Common myeloid progenitor, CD34-positive (primary cell): ENCODE data around the gene TBC1D2.

Experiments
- CTCF ChIA-PET: fragments of 350-600 bp; sonication (Branson Sonifier 250); formaldehyde crosslinking; loops from one replicate; lab custom pipeline; 2021; ENCODE audit warnings: antibody characterized with exemption; lab: Charles Lee
- POLR2A ChIA-PET: fragments of 350-600 bp; sonication (Branson Sonifier 250); formaldehyde crosslinking; loops from one replicate; lab custom pipeline; 2021; ENCODE audit warnings: antibody characterized with exemption; lab: Charles Lee
- DNase-seq, 3 donors: peaks; one replicate each; pipeline versions ENCODE4 v3.0.0 to v3.0.0-alpha.2; 2013
- H3K27ac ChIP-seq, 2 experiments: 1 replicate in 1 of 2; 2 replicates in 1 of 2; pipeline ENCODE4 v1.7.0; 2013; ENCODE audit warnings: inconsistent platforms in 2 of 2, low read length in 2 of 2, mild to moderate bottlenecking in 2 of 2, low read depth in 1 of 2, moderate library complexity in 1 of 2; ENCODE audit not compliant: severe bottlenecking in 2 of 2, insufficient read depth in 1 of 2, poor library complexity in 1 of 2
- H3K27me3 ChIP-seq, 5 experiments: replicated peaks in 2 of 5; 1 replicate in 3 of 5; 2 replicates in 2 of 5; pipeline versions ENCODE4 v1.6.1 to v1.7.0; 2013; ENCODE audit warnings: low read length in 4 of 5, mild to moderate bottlenecking in 2 of 5, moderate library complexity in 2 of 5, inconsistent platforms in 1 of 5; ENCODE audit not compliant: insufficient read depth in 5 of 5, control insufficient read depth in 4 of 5
- H3K36me3 ChIP-seq, 4 experiments: 1 replicate in 2 of 4; 2 replicates in 2 of 4; pipeline versions ENCODE4 v1.6.1 to v1.7.0; 2013; ENCODE audit warnings: low read length in 3 of 4, control low read depth in 1 of 4, mild to moderate bottlenecking in 1 of 4; ENCODE audit not compliant: control insufficient read depth in 4 of 4, insufficient read depth in 4 of 4
- H3K4me1 ChIP-seq, 4 experiments: 1 replicate in 3 of 4; 2 replicates in 1 of 4; pipeline versions ENCODE4 v1.6.1 to v1.7.1; 2013; ENCODE audit warnings: low read length in 3 of 4, mild to moderate bottlenecking in 3 of 4, control low read depth in 1 of 4, inconsistent platforms in 1 of 4, moderate library complexity in 1 of 4; ENCODE audit not compliant: control insufficient read depth in 4 of 4, insufficient read depth in 4 of 4; ENCODE audit errors: control extremely low read depth in 1 of 4
- H3K4me3 ChIP-seq, 7 experiments: 1 replicate in 4 of 7; 2 replicates in 3 of 7; pipeline versions ENCODE4 v1.5.1 to v1.7.0; 2013; ENCODE audit warnings: mild to moderate bottlenecking in 7 of 7, low read length in 6 of 7, moderate library complexity in 6 of 7, inconsistent platforms in 2 of 7, low read depth in 2 of 7, control low read depth in 1 of 7; ENCODE audit not compliant: insufficient read depth in 4 of 7, control insufficient read depth in 1 of 7; ENCODE audit errors: extremely low read depth in 1 of 7
- H3K9me3 ChIP-seq, 5 experiments: 1 replicate in 4 of 5; 2 replicates in 1 of 5; pipeline versions ENCODE4 v1.6.1 to v1.7.1; 2013; ENCODE audit warnings: low read length in 4 of 5, mild to moderate bottlenecking in 2 of 5, inconsistent platforms in 1 of 5, low read depth in 1 of 5, moderate library complexity in 1 of 5; ENCODE audit not compliant: control insufficient read depth in 4 of 5, insufficient read depth in 2 of 5; ENCODE audit errors: control extremely low read depth in 1 of 5
- WGBS: methylation state at CpG from one replicate; pipeline ENCODE4 v1.1.5; 2013; ENCODE audit not compliant: insufficient coverage; 5-methylcytosine and 5-hydroxymethylcytosine counted together

The TBC1D2 gene

DNA sequence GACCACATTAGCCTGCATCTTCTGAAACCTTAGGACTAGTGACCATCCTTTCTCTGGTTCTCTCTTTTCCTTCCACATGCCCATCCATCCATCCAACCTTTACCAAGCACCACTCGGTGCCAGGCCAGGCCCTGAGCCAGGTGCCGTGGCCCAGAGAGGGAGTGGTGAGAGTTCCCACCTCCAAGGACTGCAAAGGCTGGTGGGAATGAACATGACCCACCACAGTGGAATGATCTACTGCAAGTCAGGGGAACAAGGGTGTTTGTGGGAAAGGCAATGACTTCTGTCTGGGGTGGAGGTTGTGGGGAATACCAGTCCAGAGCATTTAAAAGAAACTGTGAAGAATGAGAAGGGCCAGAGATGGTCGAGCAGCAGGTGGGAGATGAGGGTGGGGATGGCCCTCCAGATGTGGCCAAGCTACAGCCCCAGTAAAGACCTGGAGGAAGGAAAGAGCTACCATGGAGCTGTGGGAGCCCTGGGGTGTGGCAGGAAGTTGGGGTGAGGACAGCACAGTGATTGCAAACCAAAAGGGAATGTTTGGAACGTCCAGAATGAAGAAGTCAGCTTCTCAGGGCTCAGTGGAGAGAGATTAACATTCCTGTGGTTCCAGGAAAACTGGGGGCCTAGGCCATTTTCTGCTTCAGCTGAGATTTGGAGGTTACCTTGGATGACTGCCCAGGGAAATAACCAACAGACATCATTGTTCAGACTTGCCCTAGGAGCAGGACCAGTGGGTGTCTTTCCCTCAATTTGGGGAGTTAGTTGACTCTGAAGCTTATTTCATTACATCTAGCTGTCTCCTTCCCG, 32.4 kb downstream of the TBC1D2 start:
- WGBS = 75% methylated on average over 4 of the region's 5 CpGs
- POLR2A ChIA-PET = no interaction called here
- Histone ChIP-seq H3K27me3 (no peaks in the 10 kb centered on the region), H3K27ac (no peak overlapping the region), H3K4me3 (no peak overlapping the region), H3K36me3 (peaks cover 3 to 70% (median 28%) of the 10 kb centered on the region in 4 experiments), H3K4me1 (no peaks in the 10 kb centered on the region), H3K9me3 (no peaks in the 10 kb centered on the region)
- no peak for DNase-seq
- CTCF ChIA-PET = interaction anchor here (0.6 to 2.1 kb wide), 8 partner anchors 10 to 166 kb away, joined by 3 to 8 read pairs (median 4); partner anchors contain the start of gene NANS

DNA sequence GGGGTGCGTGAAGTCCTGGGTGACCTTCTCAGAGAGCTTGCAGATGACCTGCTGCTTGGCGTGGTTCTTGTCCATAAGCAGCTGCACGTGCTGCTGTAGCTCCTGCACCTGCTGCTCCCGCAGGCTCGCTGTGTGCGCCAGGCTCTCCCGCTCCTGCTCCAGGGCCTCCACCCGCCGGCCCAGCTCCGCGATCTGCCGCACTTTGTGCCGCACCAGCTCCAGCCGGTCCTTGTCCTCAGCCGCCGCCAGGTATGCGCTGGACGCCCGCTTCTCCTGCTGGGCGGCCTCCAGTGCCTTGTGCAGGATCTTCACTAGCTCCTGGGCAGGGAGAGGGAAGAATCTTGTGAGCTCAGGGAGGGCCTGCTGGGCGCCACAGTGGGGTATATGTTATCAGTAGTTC, 34.5 kb downstream of the TBC1D2 start:
- H3K36me3 ChIP-seq = peaks cover 2 to 65% (median 21%) of the 10 kb centered on the region in 4 experiments
- H3K27me3 ChIP-seq = no peaks in the 10 kb centered on the region
- H3K9me3 ChIP-seq = no peaks in the 10 kb centered on the region
- no peak for DNase-seq
- 98% methylated on average over 20 of the region's 21 CpGs for WGBS
- no peak overlapping the region for H3K4me3 ChIP-seq
- CTCF ChIA-PET = interaction anchor here (0.7 to 1.4 kb wide), 6 partner anchors 13 to 96 kb away, joined by 3 to 6 read pairs (median 3); no protein-coding TSS in a partner anchor
- POLR2A ChIA-PET = no interaction called here
- no peaks in the 10 kb centered on the region for H3K4me1 ChIP-seq
- no peak overlapping the region for H3K27ac ChIP-seq

DNA sequence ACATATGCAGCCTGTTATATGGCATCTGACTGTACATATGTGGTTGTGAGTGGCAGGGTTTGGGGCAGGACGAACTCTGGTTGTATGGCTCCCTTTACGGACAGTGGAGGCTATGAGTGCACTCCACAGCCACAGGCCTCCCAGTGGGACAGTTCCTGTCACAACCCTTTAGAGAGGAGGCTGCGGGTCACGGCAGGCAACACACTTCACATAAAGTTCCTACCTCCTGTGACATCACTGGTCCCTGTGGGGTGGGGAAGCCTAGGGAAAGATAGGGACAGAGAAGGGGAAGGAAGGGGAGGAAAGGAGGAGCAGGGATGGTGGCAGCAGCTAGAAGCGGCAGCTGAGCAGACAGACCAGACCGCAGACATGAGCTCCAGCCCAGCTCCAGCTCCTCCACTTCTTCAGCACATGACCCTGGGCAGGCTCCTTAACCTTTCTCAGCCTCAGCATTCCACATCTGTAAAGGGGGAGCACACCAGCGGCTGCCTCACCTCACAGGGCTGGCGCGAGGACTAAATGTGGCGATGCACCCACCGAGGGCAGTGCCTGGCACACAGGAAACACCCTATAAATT, 35.6 kb downstream of the TBC1D2 start:
- Histone ChIP-seq H3K27me3 (no peaks in the 10 kb centered on the region), H3K4me3 (no peak overlapping the region), H3K9me3 (no peaks in the 10 kb centered on the region), H3K36me3 (peaks cover 2 to 65% (median 19%) of the 10 kb centered on the region in 4 experiments), H3K27ac (no peak overlapping the region), H3K4me1 (no peaks in the 10 kb centered on the region)
- ChIA-PET POLR2A (no interaction called here), CTCF (interaction anchor here (1.0 kb wide), 1 partner anchor 8 kb away, joined by 4 read pairs; no protein-coding TSS in a partner anchor)
- 93% methylated on average over 9 of the region's 11 CpGs for WGBS
- DNase-seq = no peak

- Histone ChIP-seq H3K9me3 (no peaks in the 10 kb centered on the region), H3K36me3 (peaks cover 2 to 69% (median 19%) of the 10 kb centered on the region in 4 experiments), H3K4me1 (no peaks in the 10 kb centered on the region), H3K4me3 (no peak overlapping the region), H3K27ac (no peak overlapping the region), H3K27me3 (no peaks in the 10 kb centered on the region)
- no peak for DNase-seq
- ChIA-PET POLR2A (interaction anchor here (0.6 kb wide), 1 partner anchor 80 kb away, joined by 4 read pairs; no protein-coding TSS in a partner anchor), CTCF (interaction anchor here (1.0 to 1.3 kb wide), 2 partner anchors 8 to 16 kb away, joined by 3 to 4 read pairs; no protein-coding TSS in a partner anchor)
- WGBS = 100% methylated on average over 6 of the region's 7 CpGs
These were observed 36.1 kb downstream of the TBC1D2 start for GRCh38 chr9:98219364-98219716.

DNA sequence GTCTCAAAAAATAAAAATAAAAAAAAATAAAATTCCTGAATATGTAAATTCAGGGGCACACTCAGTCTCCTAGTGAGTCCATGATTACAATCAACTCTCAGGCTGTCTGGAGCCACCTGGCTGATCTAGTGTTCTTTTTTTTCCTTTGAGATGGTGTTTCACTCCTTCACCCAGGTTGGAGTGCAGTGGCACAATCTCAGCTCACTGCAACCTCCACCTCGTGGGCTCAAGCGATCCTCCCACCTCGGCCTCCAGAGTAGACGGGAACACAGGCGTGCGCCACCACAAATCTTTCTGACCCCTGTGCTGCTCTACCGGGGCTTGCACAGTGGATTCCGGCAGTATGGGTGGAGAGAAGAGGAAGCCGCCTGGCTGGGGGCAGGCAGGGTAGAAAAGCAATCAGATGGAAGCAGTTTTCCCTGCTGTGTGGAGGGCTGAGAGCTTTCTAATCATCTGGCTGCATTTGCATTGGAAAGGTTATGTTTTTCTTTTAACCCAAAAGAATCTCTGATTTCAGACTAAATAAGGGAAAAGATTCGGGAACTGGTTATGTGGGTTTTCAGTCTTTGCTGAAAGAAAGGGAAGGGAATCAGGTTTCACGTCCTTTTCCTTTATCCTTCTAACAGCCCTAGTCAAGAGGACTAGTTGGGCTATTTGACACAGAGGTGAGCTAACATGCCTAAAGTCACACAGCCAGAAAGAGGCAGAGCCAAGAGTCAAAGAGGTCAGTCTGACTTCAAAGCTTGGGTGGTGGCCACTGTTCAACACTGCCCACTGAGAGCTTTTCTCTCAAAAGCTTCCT, 36.7 kb downstream of the TBC1D2 start:
- Histone ChIP-seq H3K4me1 (no peaks in the 10 kb centered on the region), H3K36me3 (peaks cover 2 to 72% (median 19%) of the 10 kb centered on the region in 4 experiments), H3K27me3 (no peaks in the 10 kb centered on the region), H3K4me3 (no peak overlapping the region), H3K27ac (no peak overlapping the region), H3K9me3 (no peaks in the 10 kb centered on the region)
- no peak for DNase-seq
- POLR2A ChIA-PET = interaction anchor here (0.6 to 0.7 kb wide), 2 partner anchors 50 to 81 kb away, joined by 3 to 4 read pairs; no protein-coding TSS in a partner anchor
- over 99% methylated on average over 10 of the region's 11 CpGs for WGBS
- CTCF ChIA-PET = interaction anchor here (1.3 to 2.8 kb wide), 2 partner anchors 11 to 16 kb away, joined by 3 to 16 read pairs; no protein-coding TSS in a partner anchor

- Histone ChIP-seq H3K27me3 (no peaks in the 10 kb centered on the region), H3K27ac (no peak overlapping the region), H3K36me3 (peaks cover 2 to 79% (median 25%) of the 10 kb centered on the region in 4 experiments), H3K4me3 (no peak overlapping the region), H3K9me3 (no peaks in the 10 kb centered on the region), H3K4me1 (no peaks in the 10 kb centered on the region)
- CTCF ChIA-PET = interaction anchor here (0.8 to 2.8 kb wide), 7 partner anchors 9 to 143 kb away, joined by 3 to 16 read pairs (median 3); no protein-coding TSS in a partner anchor
- 100% methylated on average over 2 of the region's 2 CpGs for WGBS
- POLR2A ChIA-PET = no interaction called here
- DNase-seq = no peak
These were observed 38.2 kb downstream of the TBC1D2 start for GRCh38 chr9:98217255-98217654.
